ENCODE data around the gene FHOD3.

DNA sequence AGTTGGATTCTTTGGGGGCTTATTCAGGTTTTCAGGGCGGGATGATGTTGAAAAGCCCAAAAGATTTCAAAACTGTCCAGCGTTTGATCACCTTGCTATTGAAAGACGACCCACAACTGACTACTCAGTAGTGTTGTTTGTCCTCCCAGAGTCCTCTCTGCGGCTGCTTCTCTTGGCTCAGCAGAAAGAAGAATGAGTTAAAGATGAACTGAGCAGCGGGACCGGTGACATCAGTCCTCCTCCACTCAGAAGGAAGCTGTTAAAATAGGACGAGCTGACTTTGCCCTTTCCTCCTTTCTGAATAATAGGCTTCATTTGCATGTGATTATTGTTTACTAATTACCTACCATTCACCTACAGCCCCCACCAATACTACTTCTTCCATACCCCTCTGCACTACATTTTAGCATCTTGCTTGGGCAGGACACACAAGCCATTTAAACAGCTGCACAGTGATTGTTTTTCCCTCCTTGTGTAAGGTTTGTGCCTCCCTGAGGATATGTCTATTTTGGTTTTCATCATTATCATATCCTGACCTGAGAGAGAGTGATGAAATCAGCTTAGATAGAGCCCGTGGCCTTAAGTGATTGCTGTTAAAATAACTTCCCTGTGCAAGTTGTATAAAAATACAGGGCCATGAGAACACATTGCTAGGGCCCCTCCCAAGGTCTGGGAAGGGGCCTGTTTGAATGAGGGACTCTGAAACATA lies 261.8 kb downstream of the FHOD3 start:
- no peak for TF ChIP-seq POLR2A (IDR thresholded peaks at IDR 0.05; ENCODE audit: extremely low read depth, insufficient read length)
- no peak for TF ChIP-seq CTCF (IDR thresholded peaks at IDR 0.05; ENCODE audit: low read depth, low read length)
- no peak for TF ChIP-seq MAX (IDR thresholded peaks at IDR 0.05; ENCODE audit: low read depth, low read length)
- TF ChIP-seq MYC (IDR thresholded peaks at IDR 0.05; ENCODE audit: low read depth, low read length): no peak
